Epithelial cell of proximal tubule (primary cell): ENCODE results near the gene MAB21L4. TPM values are rescaled to one million over a fixed set of nuclear protein-coding genes. Genes with fewer than 3 reads are reported as not detected.

ENCODE experiments used
- DNase-seq: peaks from one replicate; pipeline ENCODE4 v3.0.0-alpha.2; 2011; ENCODE audit warnings: low read depth
- H3K4me3 ChIP-seq: 2 replicates; pipeline ENCODE4 v1.5.1; 2011; ENCODE audit warnings: low read depth, mild to moderate bottlenecking, low read length
- total RNA-seq: library from RNA; depleted of rRNA; stranded (reverse); fragments of >200 nt; gene quantifications from 2 replicates; pipeline ENCODE4 v1.2.3, GENCODE V29; 2015
- TF ChIP-seq, protein P1 (sequence below): conservative IDR thresholded peaks from 2 replicates; pipeline ENCODE4 v1.5.1; 2012; ENCODE audit warnings: low read depth, mild to moderate bottlenecking, low read length

Gene MAB21L4
- total RNA-seq, 1 donor from 2014 or later: 0.81 TPM

DNA sequence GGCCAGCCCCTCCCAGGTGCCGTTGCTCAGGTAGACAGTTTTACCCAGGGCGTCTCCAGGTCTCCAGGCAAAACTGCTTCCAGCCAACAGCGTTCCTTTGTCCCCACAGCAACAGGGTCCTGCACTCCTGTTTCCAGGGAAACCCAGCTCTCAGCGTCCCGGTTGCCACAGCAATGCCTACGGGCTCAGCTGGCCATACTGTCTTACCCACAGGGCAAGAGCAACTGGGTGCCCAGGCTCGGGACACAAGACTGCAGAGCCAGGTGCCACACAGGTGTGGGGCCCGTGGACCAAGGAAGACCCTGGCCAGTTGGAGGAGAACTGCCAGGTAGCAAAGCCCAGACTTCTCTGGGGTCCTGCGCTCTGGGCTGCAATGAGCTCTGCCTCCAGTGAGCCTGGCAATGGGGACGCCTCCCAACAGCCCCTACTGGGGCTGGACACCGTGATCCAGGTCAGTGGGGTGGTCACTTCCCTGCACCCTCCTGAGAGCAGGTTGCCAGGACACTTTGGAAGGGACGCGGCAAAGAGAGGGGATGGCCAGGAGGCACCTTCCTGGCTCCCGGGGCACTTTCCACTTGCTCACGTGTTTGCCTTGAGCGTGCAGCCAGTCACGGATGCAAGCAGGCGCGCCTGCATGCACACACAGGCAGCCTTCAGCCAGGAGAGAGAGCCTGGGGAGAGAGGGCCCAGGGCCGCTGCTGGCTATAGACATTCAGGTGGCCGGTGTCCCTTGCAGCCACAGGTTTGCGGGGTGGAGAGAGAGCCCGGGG is 10.4 kb upstream of the MAB21L4 start, which contains the start of gene CROCC2:
TSS of gene CROCC2 (plus strand) at position 196 of the 770 bp plus-strand sequence. CDS start at position 374, 178 bp downstream.
- no peak within 1 kb of the TSS for H3K4me3 ChIP-seq
- TF ChIP-seq, protein P1, sequence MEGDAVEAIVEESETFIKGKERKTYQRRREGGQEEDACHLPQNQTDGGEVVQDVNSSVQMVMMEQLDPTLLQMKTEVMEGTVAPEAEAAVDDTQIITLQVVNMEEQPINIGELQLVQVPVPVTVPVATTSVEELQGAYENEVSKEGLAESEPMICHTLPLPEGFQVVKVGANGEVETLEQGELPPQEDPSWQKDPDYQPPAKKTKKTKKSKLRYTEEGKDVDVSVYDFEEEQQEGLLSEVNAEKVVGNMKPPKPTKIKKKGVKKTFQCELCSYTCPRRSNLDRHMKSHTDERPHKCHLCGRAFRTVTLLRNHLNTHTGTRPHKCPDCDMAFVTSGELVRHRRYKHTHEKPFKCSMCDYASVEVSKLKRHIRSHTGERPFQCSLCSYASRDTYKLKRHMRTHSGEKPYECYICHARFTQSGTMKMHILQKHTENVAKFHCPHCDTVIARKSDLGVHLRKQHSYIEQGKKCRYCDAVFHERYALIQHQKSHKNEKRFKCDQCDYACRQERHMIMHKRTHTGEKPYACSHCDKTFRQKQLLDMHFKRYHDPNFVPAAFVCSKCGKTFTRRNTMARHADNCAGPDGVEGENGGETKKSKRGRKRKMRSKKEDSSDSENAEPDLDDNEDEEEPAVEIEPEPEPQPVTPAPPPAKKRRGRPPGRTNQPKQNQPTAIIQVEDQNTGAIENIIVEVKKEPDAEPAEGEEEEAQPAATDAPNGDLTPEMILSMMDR: no peak
- DNase-seq: no peak

DNA sequence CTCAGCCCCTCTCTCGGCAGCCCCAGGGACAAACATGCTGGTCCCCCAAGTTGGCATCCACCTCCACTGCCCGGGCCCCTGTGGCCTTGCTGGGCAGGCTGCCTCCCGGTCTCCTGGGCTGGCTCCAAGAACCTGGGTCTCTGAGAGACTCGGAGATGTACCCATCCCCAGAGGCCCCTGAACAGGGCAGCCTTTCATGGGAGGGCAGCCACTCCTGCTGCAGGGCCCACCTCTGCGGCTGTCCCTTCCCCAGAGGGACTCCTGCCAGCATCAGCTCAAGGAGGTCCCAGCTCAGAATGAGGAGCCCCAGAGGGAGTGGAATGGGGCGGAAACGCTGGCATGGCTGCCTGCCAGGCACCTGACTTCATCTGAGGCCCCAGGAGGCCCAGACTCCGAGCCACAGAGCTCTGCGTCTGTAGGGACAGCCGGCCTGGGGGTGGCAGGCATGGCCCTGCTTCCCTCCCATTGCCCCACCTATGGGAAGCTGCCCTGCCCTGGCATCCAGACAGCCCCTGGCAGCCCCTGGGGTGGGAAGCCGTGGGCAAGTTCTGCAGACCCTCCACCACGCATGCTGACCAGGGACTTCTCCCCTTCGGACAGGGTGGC is 9.3 kb upstream of the MAB21L4 start:
- TF ChIP-seq, protein P1: no peak
- no peak for DNase-seq
- H3K4me3 ChIP-seq: no peak overlapping the region

DNA sequence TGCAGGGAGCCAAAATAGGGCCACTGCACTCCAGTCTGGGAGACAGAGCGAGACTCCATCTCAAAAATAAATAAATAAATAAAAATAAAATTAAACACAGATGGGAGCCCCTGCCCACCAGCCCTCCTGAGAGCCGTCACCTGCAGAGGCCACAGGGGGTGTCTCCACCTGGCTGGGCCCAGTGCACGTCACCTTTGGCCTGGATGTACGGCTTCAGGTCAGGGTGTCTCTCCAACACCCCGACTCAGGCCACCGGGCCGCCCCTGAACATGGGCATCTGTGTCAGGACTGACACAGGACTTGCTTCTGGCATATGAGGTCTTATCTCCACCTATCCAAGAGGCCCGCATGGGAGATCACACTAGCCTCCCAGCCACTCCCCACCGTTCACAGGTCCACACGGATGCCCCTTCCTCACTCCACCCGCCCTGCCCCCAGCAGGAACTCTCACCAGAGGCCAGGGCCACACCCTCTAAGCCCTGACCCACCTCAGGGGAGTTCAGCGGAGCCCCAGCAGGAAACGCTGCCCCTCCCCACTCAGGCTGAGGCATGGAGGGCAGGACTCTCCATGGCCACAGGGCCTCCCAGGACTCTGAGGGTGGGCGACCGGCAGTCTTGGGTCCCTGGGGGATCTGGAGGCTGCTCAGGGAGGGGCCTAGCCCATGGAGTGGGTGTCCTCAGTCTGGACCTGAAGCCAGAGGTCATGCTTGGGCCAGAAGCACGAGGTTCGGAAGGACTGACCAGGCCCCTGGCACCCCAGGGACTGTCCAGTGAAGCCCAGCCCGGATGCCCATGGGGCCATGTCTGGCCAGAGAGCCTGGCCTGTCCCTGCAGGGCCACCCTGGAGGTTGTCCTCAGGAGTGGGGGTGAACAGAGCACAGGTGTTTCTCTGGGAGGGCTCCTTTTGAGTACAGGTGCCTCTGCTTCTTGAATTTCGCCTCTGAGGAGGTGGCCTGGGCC is 8.5 kb upstream of the MAB21L4 start:
- TF ChIP-seq, protein P1: no peak
- no peak overlapping the region for H3K4me3 ChIP-seq
- no peak for DNase-seq

DNA sequence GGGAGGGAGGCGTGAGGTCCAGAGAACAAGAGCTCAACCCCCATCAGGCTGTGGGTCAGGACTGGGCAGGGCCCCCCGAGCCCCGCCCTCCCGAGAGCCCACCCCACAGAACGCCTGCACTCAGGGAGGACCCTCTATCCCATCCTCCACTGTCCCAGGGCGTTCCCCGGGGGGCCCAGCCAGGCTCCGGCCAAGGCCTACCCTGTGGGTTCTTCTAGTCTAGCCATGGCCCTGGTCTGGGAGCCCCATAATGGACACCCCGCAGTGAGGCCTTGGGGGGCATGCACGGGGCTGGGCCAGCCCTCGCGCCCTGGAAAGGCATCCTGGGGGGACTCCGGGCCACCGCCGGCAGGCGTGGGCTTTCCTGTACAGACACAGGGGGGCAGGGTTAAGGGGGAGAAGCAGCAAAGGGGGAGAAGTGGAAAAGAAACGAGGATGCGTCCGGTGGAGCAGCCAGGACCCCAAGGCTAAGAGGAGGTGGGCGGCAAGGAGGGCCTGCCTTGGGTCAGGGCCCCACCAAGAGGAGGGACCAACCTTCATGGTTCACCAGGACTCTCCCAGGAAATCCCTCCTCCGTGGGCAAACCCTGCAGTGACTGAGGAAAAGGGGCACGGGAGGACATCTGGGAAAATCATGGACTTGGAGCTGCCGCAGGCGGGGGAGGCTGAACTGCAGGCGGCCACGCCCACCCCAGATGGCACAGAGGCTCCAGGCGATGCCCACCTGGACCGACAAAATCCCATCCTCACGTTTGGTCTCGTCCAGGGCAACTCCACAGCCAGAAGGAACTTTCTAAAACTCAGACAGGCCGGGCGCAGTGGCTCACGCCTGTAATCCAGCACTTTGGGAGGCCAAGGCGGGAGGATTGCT is 7.5 kb upstream of the MAB21L4 start:
- H3K4me3 ChIP-seq: no peak overlapping the region
- TF ChIP-seq, protein P1: no peak
- DNase-seq: no peak

DNA sequence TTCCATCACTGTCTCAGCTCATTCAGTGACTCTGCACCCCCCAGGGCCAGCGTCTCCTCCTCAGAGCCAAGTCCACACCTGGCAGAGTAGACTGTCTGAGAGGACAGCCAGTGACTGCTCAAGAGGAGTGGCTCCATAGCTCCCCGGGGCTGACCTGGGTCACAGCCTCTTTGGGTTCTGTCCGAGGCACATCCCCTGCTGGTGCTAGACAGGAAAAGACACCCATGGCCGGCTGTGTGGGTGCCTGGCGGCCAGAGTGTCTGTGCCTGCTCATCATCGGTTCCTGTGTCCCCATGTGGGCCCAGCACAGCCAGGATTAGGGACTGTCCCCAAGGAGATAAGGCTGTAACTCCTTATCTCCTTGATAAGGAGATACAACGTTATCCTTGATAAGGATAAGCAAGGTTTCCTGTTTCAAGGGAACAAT is 6.7 kb upstream of the MAB21L4 start:
- TF ChIP-seq, protein P1: no peak
- no peak for DNase-seq
- no peak overlapping the region for H3K4me3 ChIP-seq
